Measurements from ENCODE around the gene SH2D4B.
A peak's percentile ranks its signal among the peaks of the same experiment; 100 is the strongest.

SH2D4B gene

GRCh38 chr10:80501913-80502521 lies 35.7 kb upstream of the SH2D4B start:
- no peaks in the 10 kb centered on the region for H3K27me3 ChIP-seq (ENCODE audit: insufficient read depth, poor library complexity, severe bottlenecking)
- H3K27ac ChIP-seq (replicated peaks): peak overlapping the region; percentile 76
- no peak for TF ChIP-seq GABPA (IDR thresholded peaks at IDR 0.05; ENCODE audit: low read depth)
- no peak for TF ChIP-seq SPI1 (IDR thresholded peaks at IDR 0.05; ENCODE audit: borderline replicate concordance, low read depth)
- no peak for TF ChIP-seq REST (IDR thresholded peaks at IDR 0.05; ENCODE audit: insufficient replicate concordance, low read depth)
- no peak for TF ChIP-seq CTCF (IDR thresholded peaks at IDR 0.05; ENCODE audit: insufficient read depth, low read length)
- no peak for TF ChIP-seq POLR2AphosphoS5 (IDR thresholded peaks at IDR 0.05; ENCODE audit: low read depth)
- H3K4me3 ChIP-seq (replicated peaks; ENCODE audit: insufficient read depth, low read length): no peak overlapping the region
- no peak for DNase-seq (ENCODE audit: low read depth in 1 of 2, low spot score in 1 of 2)

- H3K27ac ChIP-seq (replicated peaks): peak overlapping the region; percentile 76
- no peaks in the 10 kb centered on the region for H3K27me3 ChIP-seq (ENCODE audit: insufficient read depth, poor library complexity, severe bottlenecking)
Measured at GRCh38 chr10:80502621-80503583, 34.8 kb upstream of the SH2D4B start.

More at GRCh38 chr10:80502621-80503583, 34.8 kb upstream of the SH2D4B start:
- no peak for TF ChIP-seq POLR2AphosphoS5 (IDR thresholded peaks at IDR 0.05; ENCODE audit: low read depth)
- TF ChIP-seq SPI1 (IDR thresholded peaks at IDR 0.05; ENCODE audit: borderline replicate concordance, low read depth): no peak
- TF ChIP-seq GABPA (IDR thresholded peaks at IDR 0.05; ENCODE audit: low read depth): no peak
- TF ChIP-seq REST (IDR thresholded peaks at IDR 0.05; ENCODE audit: insufficient replicate concordance, low read depth): no peak
- no peak for TF ChIP-seq CTCF (IDR thresholded peaks at IDR 0.05; ENCODE audit: insufficient read depth, low read length)
- DNase-seq (ENCODE audit: low read depth in 1 of 2, low spot score in 1 of 2): no peak
- H3K4me3 ChIP-seq (replicated peaks; ENCODE audit: insufficient read depth, low read length): no peak overlapping the region

Measured in HL-60 (cell line).